ENCODE data around the gene MTFR1L.

Gene MTFR1L

DNA sequence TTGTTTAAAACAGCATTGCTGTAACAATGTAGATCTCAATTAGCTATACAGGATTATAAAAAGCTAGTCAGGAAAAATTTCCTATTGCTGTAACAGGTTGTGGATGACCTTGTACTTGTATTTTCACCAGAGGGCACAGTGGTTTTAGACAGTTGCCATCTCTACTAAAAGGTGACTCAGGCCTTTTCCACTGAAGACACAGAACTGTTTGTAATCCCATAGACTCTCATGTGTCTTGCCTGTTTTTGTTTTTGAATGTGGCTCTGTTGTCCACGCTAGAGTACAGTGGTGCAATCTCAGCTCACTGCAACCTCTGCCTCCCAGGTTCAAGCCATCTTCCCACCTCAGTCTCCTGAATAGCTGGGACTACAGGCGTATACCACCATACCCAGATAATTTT is 5.9 kb downstream of the MTFR1L start:
- DNase-seq (ENCODE audit: low read depth, low spot score), result no peak
- POLR2A ChIA-PET, result no interaction called here
- CTCF ChIA-PET, result no interaction called here
- no peak overlapping the region for H3K4me3 ChIP-seq (ENCODE audit: low read depth, low read length)
- TF ChIP-seq, protein P1, sequence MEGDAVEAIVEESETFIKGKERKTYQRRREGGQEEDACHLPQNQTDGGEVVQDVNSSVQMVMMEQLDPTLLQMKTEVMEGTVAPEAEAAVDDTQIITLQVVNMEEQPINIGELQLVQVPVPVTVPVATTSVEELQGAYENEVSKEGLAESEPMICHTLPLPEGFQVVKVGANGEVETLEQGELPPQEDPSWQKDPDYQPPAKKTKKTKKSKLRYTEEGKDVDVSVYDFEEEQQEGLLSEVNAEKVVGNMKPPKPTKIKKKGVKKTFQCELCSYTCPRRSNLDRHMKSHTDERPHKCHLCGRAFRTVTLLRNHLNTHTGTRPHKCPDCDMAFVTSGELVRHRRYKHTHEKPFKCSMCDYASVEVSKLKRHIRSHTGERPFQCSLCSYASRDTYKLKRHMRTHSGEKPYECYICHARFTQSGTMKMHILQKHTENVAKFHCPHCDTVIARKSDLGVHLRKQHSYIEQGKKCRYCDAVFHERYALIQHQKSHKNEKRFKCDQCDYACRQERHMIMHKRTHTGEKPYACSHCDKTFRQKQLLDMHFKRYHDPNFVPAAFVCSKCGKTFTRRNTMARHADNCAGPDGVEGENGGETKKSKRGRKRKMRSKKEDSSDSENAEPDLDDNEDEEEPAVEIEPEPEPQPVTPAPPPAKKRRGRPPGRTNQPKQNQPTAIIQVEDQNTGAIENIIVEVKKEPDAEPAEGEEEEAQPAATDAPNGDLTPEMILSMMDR (IDR thresholded peaks at IDR 0.05; ENCODE audit: insufficient read depth, low read length, missing control alignments), result no peak

DNA sequence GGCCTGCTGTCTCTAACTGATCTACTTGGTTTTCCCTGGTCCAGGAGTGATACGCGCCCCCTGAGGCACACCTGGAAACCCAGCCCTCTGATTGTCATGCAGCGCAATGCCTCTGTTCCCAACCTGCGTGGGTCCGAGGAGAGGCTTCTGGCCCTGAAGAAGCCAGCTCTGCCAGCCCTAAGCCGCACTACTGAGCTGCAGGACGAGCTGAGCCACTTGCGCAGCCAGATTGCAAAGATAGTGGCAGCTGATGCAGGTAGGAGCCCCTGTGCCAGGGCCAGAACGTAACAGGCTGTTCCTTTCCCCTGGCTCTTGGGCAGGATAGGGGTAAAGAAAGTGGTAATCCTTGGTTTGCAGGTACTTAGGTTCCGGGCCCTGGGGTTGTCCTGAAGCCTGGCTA is 6.8 kb downstream of the MTFR1L start:
- CTCF ChIA-PET, result no interaction called here
- DNase-seq (ENCODE audit: low read depth, low spot score), result no peak
- no peak overlapping the region for H3K4me3 ChIP-seq (ENCODE audit: low read depth, low read length)
- TF ChIP-seq, protein P1 (IDR thresholded peaks at IDR 0.05; ENCODE audit: insufficient read depth, low read length, missing control alignments), result no peak
- POLR2A ChIA-PET, result no interaction called here

DNA sequence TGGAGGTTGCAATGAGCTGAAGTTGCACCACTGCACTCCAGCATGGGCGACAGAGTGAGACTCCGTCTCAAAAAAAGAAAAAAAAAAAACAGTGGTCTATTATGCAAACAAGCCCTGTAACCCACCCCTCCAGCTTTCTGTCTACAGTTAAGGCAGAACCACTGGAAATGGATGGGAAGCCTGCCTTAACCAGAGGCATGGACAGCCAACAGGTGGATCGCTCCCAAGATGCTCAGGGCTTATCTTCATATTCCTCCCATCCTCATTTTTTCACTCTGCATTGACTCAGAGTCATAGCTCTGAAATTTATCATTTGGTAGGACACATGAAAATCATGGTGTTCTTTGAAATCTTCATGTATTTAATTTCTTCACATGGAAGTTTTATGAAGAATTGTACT is 8.7 kb downstream of the MTFR1L start:
- CTCF ChIA-PET, result interaction anchor here (0.7 to 1.2 kb wide), 2 partner anchors 9 to 18 kb away, joined by 3 read pairs; no protein-coding TSS in a partner anchor
- POLR2A ChIA-PET, result no interaction called here
- DNase-seq (ENCODE audit: low read depth, low spot score), result no peak
- H3K4me3 ChIP-seq (ENCODE audit: low read depth, low read length), result no peak overlapping the region
- TF ChIP-seq, protein P1 (IDR thresholded peaks at IDR 0.05; ENCODE audit: insufficient read depth, low read length, missing control alignments), result no peak

DNA sequence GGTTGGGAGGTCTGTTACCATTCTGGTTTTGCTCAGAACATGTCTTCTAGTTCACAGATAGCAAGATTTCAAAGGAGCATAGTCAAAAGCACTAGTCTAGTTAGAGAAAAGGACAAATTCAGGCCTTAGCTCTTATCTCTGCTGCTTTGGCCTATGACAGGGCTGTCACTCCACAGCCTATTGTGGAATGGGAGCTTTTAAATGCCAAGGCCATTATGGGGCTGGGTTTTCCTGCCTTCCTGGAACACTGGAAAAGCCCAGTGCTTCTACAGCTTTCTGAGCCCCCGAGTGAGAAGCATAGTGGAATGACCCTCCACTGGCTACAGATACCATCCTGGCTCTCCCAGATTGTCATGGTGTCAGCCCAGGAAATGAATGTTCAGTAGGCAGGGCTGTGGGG is 9.3 kb downstream of the MTFR1L start:
- TF ChIP-seq, protein P1 (IDR thresholded peaks at IDR 0.05; ENCODE audit: insufficient read depth, low read length, missing control alignments), result no peak
- CTCF ChIA-PET, result interaction anchor here (0.7 to 1.2 kb wide), 2 partner anchors 8 to 18 kb away, joined by 3 read pairs; no protein-coding TSS in a partner anchor
- POLR2A ChIA-PET, result no interaction called here
- no peak for DNase-seq (ENCODE audit: low read depth, low spot score)
- H3K4me3 ChIP-seq (ENCODE audit: low read depth, low read length), result no peak overlapping the region

DNA sequence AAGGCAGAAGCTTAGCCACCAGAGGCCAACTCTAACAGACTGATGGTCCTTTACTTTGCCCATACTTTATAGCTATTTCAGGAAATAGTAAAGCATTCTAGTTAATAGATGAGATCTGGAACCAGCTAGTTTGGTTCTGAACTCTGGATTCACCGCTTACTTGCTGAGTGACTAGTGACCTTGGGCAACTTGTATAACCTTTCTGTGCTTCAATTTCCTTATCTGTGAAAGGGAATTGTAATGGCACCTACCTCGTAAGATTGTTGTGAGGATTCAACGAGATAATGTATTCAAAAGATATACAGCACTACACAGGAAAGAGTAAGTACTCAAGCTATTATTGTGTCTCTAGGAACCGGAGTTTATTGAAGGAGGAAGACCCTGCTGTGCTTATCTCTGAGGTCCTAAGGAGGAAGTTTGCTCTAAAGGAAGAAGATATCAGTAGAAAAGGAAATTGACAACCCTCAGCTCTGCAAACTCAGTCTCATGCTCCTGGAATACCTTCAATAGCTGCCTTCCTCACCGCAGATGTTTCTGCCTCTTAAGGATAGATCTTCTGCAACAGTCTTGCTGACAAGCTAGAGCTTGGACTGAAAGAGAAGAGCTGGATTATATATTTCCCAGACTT is 11.9 kb downstream of the MTFR1L start:
- TF ChIP-seq, protein P1 (IDR thresholded peaks at IDR 0.05; ENCODE audit: insufficient read depth, low read length, missing control alignments), result no peak
- POLR2A ChIA-PET, result no interaction called here
- CTCF ChIA-PET, result interaction anchor here (2.7 kb wide), 1 partner anchor 10 kb away, joined by 17 read pairs; no protein-coding TSS in a partner anchor
- DNase-seq (ENCODE audit: low read depth, low spot score), result no peak
- no peak overlapping the region for H3K4me3 ChIP-seq (ENCODE audit: low read depth, low read length)

DNA sequence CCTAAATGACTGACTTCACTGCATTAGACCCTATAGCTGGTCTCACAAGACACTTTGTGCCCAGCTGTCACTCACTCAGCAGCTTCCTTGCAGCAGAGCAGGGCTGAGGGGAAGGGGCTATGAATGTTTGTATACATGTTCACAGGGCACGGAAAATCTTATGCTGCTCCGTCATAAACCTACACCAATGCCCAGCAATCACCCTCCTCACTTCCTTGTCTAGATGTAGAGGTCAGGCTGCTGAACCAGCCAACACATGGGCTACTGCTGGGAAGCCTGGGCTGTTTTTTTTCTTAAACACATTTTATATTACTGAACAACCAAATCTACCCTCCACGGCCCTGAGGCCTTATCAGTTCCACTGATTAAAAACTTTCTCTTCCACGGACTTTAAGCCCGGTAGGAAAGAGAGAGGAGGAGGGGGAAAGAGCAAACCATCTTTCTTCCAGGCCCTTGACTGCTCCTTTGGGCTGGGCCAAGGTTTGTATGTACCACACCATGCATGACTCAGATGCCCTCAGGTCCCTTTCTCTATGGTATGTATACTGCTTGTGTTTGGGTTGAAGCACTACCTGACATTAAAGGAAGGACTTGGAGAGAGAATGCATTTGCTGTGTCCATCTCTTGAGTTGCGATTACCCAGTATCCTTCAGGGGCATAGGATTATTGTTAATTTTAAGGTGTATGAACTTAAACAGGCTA is 12.7 kb downstream of the MTFR1L start:
- ChIA-PET POLR2A (no interaction called here), CTCF (interaction anchor here (2.7 kb wide), 1 partner anchor 11 kb away, joined by 17 read pairs; no protein-coding TSS in a partner anchor)
- DNase-seq (ENCODE audit: low read depth, low spot score), result no peak
- H3K4me3 ChIP-seq (ENCODE audit: low read depth, low read length), result no peak overlapping the region
- TF ChIP-seq, protein P1 (IDR thresholded peaks at IDR 0.05; ENCODE audit: insufficient read depth, low read length, missing control alignments), result no peak
